ENCODE data around the gene TBC1D3C.
"Not testable (repeated sequence)": the region's sequence is repeated elsewhere in the genome, so short reads cannot be mapped to it uniquely, and the experiment has no call there.

Gene TBC1D3C

DNA sequence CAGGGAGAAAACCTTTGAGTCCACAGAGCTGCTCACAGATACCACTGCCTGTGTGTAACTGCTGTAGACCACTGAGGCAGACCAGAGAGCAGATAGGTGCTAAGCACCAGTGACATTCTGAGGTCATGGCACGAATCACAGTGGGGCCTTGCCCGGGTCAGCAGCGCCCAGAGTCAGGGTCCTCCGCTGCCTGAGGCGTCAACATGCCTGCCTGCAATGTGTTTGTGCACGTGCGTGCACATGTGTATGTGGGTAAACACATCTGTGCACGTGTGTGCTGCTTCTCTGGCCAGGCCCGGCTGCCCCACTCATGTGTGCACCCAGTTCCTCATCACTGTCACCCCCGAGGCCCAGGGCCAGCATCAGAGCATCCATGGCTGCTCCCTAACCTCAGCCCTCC is at the start of gene TBC1D3C:
TBC1D3C (minus strand) TSS at position 101 of the 400 bp plus-strand sequence. CDS start 1,568 bp downstream, outside the sequence.
- not testable (repeated sequence) for H3K4me3 Mint-ChIP-seq; DNase-seq; H3K27me3 Mint-ChIP-seq; H3K9me3 Mint-ChIP-seq; H3K4me1 Mint-ChIP-seq (ENCODE audit: low read depth); H3K27ac Mint-ChIP-seq; H3K36me3 Mint-ChIP-seq (ENCODE audit: low read depth)

DNA sequence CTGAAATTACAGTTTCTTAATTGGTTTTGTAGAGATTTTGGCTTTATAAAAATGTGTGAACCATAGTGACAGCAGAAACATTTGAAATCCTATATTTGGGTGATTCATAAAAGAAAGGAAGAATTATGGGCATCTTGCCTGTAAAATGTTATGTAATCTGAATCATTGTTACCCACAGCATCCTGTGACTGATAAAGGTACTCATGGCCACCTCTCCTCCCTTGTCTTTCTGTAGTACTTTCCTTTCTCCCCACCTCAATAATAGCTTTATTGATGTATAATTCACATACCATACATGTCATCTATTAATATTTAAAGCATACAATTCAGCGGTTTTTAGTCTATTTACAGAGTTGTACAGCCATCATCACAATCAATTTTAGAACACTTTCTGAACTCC is 30.8 kb upstream of the TBC1D3C start:
- not testable (repeated sequence) for H3K4me3 Mint-ChIP-seq; H3K36me3 Mint-ChIP-seq (ENCODE audit: low read depth); H3K9me3 Mint-ChIP-seq; H3K27me3 Mint-ChIP-seq; DNase-seq; H3K4me1 Mint-ChIP-seq (ENCODE audit: low read depth); H3K27ac Mint-ChIP-seq

DNA sequence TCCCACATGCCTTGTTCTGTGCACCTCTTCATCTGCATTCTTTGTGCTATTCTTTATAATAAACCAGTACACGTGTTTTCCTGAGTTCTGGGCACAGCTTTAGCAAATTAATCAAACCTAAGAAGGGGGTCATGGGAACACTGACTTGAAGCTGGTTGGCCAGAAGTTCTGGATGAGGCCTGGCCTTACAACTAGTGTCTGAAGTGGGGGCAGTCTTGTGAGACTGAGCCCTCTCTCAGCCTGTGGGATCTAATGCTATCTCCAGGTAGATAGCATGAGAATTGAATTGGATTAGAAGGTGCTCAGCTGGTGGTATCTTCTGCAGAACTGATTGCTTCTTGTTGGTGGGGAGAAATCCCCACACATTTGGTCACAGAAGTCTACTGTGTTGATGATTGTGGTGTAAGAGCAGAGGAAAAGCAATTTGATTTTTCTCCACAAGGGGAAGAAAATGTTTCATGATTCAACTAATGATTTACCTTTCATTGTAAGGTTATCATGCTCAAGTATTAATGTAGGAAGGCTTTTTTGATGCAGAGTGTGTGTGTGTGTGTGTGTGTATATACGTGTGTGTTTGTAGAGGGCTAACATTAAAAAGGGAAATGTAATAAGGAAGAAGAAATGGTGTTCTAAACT is 25.7 kb upstream of the TBC1D3C start:
- H3K4me3 Mint-ChIP-seq; H3K27ac Mint-ChIP-seq; H3K9me3 Mint-ChIP-seq; H3K4me1 Mint-ChIP-seq (ENCODE audit: low read depth); DNase-seq; H3K36me3 Mint-ChIP-seq (ENCODE audit: low read depth); H3K27me3 Mint-ChIP-seq: not testable (repeated sequence)

DNA sequence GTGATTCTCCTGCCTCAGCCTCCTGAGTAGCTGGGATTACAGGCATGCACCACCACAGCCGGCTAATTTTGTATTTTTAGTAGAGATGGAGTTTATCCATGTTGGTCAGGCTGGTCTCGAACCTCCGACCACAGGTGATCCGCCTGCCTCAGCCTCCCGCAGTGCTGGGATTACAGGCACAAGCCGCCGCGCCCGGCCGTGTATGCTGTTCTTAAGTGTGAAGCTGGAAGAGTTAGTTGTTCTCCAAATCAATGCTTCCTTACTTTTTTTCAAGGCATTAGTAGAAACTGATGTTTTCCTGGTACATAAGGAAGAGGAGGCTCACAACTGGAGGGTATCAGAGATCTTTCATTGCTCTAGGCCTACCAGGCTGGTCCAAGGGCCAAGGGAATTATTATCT is 19.7 kb upstream of the TBC1D3C start:
- not testable (repeated sequence) for DNase-seq

DNA sequence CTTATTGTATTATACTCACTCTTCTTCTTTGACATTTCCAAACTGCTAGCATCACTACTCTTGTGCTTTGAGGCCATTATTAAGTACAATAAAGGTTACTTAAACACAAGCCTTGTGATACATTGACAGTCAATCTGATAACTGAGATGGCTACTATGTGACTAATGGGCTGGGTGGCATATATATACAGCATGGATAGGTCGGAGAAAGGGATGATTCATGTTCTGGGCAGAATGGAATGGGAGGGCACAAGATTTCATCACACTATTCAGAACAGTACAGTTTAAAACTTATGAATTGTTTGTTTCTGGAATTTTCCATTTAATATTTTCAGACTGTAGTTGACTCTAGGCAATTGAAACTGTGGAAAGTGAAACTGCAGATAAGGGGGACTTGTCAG is 18.9 kb upstream of the TBC1D3C start:
- H3K27ac Mint-ChIP-seq; H3K4me1 Mint-ChIP-seq (ENCODE audit: low read depth); H3K36me3 Mint-ChIP-seq (ENCODE audit: low read depth); H3K9me3 Mint-ChIP-seq; H3K4me3 Mint-ChIP-seq; DNase-seq; H3K27me3 Mint-ChIP-seq: not testable (repeated sequence)

More for the DNA sequence above, 19.7 kb upstream of the TBC1D3C start:
- not testable (repeated sequence) for H3K27ac Mint-ChIP-seq; H3K9me3 Mint-ChIP-seq; H3K4me1 Mint-ChIP-seq (ENCODE audit: low read depth); H3K36me3 Mint-ChIP-seq (ENCODE audit: low read depth); H3K27me3 Mint-ChIP-seq; H3K4me3 Mint-ChIP-seq

Measured in activated T-cell treated with anti-CD3 and anti-CD28 coated beads, Interleukin-2, amount 50 U/mL, for 24 hours (primary cell).